NCI-H446 treated with DMSO at 0.1 percent for 48 hours (cell line): Measurements from ENCODE around the gene ANKRD1.

Experiments
- DNase-seq: peaks from one replicate; lab custom pipeline; 2025; lab: John Stamatoyannopoulos, UW

ANKRD1 gene

GRCh38 chr10:90935581-90936275 is 14.8 kb upstream of the ANKRD1 start:
- DNase-seq: no peak

DNA sequence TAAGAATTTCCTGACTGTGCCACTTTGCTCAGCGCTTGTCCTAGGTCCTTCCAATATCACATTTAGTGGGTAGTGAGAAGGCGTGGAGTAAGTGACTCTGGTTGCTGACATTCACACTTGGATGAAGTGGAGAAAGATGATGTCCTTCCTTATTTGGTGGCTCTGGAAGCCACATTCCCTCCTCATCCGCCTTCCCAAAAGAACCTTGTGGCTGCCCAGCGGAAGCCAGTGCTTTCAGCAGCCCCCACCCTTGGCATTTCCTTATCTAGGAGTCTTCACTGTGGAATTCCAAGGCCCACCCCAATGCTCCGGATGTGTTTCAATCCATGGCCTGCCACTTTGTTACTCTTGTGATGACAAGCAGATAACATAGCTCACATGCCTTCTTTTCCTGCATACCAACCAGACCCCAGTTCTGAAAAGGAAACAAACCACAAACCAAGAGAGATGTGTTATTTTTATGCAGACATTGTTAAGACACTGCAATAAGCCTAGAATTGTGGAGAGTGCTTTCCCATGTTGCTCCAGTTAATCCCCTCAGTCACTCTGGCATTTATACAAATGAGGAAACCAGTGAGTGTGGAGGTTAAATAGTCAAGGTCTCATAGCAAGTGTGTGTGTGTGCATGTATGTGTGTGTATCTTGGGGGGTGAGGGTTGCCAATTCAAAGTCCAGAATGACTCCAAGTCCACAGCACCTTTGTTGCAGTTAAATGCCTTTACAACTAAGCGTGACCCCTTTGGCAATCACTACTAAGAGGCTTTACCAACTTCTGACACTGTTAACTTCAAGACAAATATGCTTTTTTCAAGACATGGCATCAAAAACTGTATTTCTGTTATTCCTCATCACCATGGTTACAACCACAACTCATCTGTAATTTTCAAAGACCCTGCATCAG is 10.3 kb upstream of the ANKRD1 start:
- no peak for DNase-seq

DNA sequence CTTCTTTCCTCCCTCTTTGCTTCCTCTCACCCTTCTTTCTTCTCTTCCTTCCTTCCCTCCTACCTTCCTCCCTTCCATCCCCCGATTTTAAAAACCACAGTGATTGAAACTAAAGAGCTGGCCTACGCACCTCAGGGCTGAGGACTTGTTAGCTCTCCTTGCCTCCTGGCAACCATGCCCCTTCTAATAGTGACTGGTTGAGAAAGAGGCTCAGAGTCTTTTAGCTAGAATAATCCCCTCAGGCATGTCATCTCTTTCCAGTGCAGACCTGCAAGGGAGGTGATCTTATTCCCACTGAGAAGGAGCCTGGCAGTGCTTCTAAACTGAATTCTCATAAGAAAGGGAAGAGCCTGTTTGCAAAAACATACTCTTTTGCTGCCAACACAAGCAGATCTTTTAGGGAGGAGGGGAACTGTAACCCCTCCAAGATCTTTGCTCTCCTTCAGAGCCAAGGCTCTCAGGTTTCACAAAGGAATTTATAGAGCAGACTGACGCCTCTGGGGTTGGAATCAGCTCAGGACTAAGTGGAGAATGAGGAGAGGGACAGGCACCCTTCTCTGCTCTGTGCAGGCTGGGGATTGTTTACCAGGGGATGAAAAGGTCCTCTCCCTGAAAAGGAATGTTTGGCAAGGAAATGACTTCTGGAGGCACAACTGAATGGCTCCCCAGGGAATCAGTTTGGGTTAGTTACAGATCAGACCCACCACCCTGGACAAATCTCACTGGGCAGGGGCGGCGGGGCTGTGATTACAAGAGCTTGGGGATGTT is 9.4 kb upstream of the ANKRD1 start:
- peak; percentile 49 for DNase-seq

- no peak for DNase-seq
These were observed 8.3 kb upstream of the ANKRD1 start for GRCh38 chr10:90929179-90929578.

DNA sequence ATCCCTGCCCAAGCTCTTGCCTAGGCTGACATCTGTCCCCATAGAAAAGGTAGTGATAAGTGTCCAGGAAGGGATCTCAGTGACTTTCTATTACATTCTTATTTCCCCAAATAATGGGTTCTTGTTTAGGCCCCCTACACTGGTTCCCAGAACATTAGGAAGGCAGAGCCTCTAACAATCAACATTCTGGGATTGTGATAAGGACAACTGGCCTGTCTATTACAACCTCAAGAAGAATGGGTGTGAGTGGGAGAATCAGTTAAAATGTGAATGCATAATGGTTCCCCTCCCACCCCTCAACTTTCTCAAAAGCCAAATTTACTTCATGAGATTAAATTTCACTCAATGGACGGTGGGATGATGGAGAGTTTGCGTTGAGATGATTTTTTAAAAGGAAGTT is 6.4 kb upstream of the ANKRD1 start:
- no peak for DNase-seq

- no peak for DNase-seq
These were observed 4.5 kb upstream of the ANKRD1 start for GRCh38 chr10:90925079-90926029.

DNA sequence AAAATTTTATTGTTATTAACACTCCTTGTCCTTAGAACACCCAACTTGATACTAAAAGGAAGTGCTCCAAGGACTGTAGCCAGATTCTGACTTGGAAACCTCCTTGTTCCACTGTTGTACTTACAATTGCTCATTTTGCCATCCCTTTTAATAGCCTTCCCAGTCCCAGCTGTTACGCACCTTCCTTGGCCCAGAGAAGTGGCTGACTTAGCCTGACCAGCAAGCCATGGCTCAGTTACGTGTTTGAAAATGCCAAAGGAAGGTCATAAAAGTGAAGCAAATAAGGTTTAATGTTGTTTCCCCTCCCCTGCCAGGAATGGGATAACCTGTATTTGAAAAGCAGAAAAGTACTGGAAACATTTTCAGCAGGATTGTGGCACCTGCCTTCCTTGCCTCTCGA is 3.7 kb upstream of the ANKRD1 start:
- DNase-seq: no peak

DNA sequence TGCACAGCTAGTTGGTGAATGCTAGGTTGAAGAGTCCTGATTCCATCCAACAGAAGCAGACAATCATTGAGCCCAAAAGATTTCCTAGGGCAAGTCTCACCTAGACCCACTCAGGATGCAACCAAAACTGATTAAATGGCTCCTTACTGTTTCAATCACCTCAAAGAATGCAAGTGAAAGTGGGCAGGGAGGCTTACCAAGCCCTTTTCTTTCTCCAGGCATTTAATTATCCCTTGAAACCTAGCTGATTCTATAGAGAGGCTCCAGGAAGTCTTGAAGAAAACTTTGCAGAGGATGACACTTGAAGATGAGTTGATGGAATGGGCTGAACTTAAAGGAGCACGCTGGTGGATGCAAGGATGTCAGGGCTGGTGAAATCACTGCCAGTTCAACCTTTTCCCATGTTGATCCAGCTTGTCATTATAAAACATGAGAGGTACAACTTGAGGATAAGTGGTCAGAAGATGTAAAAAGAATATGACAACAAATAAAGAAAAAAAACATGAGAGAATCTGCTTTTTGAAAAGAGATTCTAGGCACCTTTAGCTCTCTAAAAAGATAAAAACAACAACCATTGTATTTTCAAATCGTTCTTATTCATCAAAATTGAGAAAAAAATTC is 2.3 kb upstream of the ANKRD1 start:
- DNase-seq: no peak

DNA sequence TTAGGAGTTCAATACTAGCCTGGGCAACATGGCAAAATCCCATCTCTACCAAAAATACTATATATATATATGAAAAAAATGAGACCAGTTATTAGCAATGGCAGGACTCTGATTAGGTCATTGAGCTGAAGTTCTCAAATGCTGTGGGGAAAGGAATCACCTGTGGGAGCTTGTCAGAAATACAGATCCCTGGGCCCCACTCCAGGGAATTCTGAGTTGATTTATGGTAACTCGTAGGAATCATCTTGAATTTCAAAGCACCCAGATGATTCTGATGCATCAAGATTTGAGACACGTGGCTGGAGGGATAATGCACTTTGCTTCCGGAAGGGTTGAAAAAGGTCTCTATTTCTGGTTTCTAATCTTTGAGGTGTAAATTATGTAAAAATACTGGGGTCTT is 1.0 kb upstream of the ANKRD1 start:
- DNase-seq: no peak

DNA sequence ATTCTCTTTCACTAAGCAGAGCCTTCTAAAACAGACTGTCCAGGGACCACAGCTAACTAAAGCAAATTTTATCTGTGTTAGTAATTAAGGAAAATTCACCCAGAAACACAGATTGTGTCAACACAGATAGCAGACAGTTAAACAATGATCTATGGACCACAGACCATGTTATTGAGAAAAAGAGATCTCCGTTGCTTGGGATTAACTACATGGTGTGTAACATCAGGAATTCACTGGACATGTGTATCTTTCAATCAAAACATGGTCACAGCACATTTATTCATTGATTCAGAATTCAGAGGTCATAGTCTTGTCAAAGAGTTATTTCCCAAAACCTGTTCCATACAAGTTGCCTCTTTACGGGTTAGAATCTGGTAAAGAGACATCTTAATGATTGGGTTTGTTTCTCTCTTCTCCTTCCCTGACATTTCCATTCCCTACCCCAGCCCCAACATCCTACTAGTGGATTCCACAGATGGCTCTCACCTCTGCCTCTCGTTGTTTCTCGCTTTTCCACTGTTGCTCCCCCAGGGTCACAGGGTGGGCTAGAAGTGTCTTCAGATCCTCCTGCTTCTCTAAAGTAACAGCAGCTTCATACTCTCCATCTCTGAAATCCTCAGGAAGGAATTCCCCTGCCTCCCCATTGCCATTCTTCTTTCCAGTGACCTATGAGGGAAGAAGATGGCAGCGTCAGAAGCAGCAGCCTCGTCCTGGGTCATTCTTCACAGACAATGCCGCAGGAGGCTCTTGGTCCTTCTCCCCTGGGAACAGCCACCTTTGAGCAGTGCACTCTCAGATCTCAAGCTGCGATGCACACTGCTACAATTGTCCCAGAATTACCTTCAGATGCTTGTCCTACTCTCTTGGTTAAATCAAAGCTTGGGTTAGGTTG is 958 bp downstream of the ANKRD1 start:
- DNase-seq: no peak

- DNase-seq: no peak
These were observed 2.9 kb downstream of the ANKRD1 start for GRCh38 chr10:90917968-90918318.

DNA sequence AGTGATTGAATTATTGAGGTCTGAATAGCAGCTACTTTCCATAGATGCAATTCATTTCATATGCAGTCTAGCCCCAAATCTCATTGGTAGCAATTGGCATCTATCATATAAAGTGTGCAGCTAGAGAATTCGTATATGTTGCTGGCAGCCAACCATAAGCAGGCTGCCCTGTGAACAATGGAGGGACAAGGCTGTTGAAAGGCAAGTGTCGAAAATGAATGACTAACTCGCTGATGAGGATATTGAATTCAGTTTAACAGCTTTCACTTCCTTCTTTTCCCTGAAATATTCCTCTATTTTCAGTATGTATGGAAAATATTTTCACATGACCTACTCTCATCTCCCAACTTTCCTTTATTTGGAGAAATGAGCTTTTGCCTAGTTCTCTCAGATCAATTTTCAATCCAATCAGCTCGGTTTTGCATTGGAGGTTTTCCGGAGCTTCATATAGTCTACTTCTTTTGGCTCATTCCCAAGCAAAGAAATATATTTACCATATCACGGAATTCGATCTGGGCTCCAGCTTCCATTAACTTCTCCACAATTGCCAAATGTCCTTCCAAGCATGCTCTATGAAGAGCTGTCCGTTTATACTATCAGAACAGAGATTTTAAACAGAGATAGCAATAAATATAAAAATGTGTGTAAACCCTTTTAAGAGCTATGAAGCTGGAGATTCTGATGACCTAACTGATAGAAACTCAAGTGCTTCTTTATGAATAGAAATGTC is 3.5 kb downstream of the ANKRD1 start:
- no peak for DNase-seq

DNA sequence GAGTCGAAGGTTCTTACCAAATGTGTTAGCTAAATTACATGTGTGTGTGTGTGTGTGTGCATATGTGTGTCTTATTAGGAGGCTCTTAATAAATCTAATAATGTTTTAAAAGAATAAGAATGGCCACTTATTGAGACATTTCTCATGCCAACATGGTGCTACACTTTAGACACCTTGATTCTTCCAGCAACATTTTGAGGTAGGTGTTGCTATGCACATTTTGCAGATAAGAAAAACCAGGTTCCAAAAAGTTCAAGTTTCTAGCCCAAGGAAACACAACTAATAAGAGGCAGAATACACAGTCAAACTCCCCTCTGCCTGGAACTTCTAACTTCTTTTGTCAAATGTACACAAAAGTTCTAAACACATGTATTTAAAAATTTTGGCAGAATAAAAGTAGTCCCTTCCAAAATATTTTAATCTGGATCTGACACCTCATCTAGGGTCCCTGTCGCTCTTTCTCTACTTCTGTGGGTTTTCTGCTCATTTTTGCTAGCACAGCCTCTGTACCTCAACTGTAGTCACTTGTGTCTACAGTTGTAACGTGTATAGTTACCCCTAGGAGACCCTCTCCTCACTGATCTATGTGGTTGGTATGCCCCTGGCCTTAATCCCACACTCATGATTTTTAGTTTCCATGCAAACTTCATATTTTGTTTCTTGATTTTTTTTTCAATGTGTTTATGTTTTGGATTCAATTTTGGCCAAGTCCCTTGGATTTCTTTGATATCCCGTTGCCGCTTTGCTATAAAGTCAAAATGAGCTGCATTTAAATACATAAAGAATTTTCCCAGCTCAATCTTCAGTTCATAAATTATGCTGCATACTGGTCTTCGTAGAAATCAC is 4.3 kb downstream of the ANKRD1 start:
- no peak for DNase-seq

- no peak for DNase-seq
These were observed 5.2 kb downstream of the ANKRD1 start for GRCh38 chr10:90915766-90916075.

- no peak for DNase-seq
These were observed 5.7 kb downstream of the ANKRD1 start for GRCh38 chr10:90914992-90915765.

GRCh38 chr10:90913774-90914420 is 7.0 kb downstream of the ANKRD1 start:
- DNase-seq: no peak

GRCh38 chr10:90912854-90913479 is 7.9 kb downstream of the ANKRD1 start:
- no peak for DNase-seq
